H1 (cell line): Measurements from ENCODE around the gene PLCB4. TPM values are rescaled to one million over a fixed set of nuclear protein-coding genes. Genes with fewer than 3 reads are reported as not detected.

Experiments used
- CTCF ChIP-seq, 3 experiments: IDR thresholded peaks; 1 replicate in 2 of 3; 2 replicates in 1 of 3; pipeline versions ENCODE4 v1.5.1 to v1.6.1; 2011; ENCODE audit warnings: low read length in 3 of 3, mild to moderate bottlenecking in 3 of 3, inconsistent platforms in 2 of 3, low read depth in 1 of 3, moderate library complexity in 1 of 3; ENCODE audit not compliant: insufficient read depth in 1 of 3; ENCODE audit errors: control extremely low read depth in 1 of 3
- GTF2F1 ChIP-seq: IDR thresholded peaks from 2 replicates; pipeline ENCODE4 v1.6.1; 2012; ENCODE audit warnings: low read depth, low read length, improper control_type of control experiment, borderline replicate concordance
- polyA plus RNA-seq, 7 experiments: library from polyadenylated mRNA; depleted of rRNA in 3 of 7; stranded (reverse) in 5 of 7; unstranded in 2 of 7; fragments of >200 nt in 5 of 7; fragments of 200-250 nt in 2 of 7; gene quantifications; 1 replicate in 5 of 7; 2 replicates in 1 of 7; 4 replicates in 1 of 7; pipeline versions ENCODE4 v1.2.1 to v1.2.3, GENCODE V29; 2011 to 2013; ENCODE audit warnings: missing spikeins in 2 of 7, mixed read lengths in 2 of 7
- total RNA-seq: library from RNA; stranded (reverse); fragmentation: NEBNext Ultra II Directional; extraction: Animal tissue kit (Norgen Biotek cat#: 25700); gene quantifications from 2 replicates; pipeline ENCODE4 v1.2.1, GENCODE V29; 2021

The PLCB4 gene
- total and polyA plus RNA-seq, 2 of the 8 experiments (the other 6 are each of a cell fraction or from before 2014, with no cell fraction given): 3.2 to 14.1 TPM

DNA sequence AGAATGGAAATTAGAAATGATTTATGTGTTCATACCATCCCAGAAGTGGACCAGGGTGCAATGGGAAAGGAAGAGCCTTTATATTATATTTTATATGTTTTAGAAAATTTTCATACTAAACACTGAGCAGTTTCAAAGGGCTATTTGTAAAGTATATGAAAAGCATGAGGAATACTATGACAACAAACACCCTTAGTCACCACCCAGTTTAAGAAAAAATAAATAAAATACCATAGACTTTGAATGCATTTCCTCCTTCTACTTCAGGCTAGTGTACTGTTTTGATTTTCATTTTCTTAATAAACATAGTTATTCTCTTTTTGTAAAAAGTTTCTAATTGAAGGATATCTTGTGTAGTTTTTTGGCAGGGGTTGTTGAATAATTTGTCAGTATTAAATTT, 191.1 kb downstream of the PLCB4 start (continued):
- TF ChIP-seq CTCF (IDR thresholded peaks at IDR 0.05; ENCODE audit: control extremely low read depth in 1 of 3, insufficient read depth in 1 of 3, low read depth in 1 of 3, low read length in 3 of 3): no peak
- no peak for TF ChIP-seq GTF2F1
